ENCODE measurements around the gene MOB2.

DNA sequence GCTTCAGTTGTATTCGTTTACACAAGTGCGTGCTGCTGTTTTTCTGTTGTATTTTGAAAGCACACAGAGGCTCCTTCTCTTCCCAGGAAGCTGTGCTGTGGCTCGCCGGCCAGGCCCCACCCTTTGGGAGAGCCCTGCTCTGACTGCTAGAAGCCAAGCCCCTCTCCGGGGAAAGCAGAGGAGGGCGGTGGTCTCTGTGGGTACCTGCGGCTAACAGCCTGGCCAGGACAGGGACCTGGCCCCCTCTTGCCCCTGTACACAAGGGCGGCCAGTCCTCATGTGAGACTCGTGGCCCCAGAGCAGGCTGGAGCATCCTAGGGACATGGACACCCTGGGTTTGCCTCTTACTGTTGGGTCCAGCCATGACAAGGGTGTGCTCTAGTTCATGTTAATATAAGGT is 14.8 kb downstream of the MOB2 start:
- TF ChIP-seq, protein P1, sequence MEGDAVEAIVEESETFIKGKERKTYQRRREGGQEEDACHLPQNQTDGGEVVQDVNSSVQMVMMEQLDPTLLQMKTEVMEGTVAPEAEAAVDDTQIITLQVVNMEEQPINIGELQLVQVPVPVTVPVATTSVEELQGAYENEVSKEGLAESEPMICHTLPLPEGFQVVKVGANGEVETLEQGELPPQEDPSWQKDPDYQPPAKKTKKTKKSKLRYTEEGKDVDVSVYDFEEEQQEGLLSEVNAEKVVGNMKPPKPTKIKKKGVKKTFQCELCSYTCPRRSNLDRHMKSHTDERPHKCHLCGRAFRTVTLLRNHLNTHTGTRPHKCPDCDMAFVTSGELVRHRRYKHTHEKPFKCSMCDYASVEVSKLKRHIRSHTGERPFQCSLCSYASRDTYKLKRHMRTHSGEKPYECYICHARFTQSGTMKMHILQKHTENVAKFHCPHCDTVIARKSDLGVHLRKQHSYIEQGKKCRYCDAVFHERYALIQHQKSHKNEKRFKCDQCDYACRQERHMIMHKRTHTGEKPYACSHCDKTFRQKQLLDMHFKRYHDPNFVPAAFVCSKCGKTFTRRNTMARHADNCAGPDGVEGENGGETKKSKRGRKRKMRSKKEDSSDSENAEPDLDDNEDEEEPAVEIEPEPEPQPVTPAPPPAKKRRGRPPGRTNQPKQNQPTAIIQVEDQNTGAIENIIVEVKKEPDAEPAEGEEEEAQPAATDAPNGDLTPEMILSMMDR (IDR thresholded peaks at IDR 0.05): no peak
- no peak for TF ChIP-seq POLR2A (IDR thresholded peaks at IDR 0.05)
